ENCODE measurements around the gene TMEM219.

The TMEM219 gene

GRCh38 chr16:29968205-29968604 is 6.3 kb downstream of the TMEM219 start:
- H4K20me1 ChIP-seq (ENCODE audit: insufficient read depth, low read length, poor library complexity, severe bottlenecking): no peaks in the 10 kb centered on the region
- TF ChIP-seq CTCF (conservative IDR thresholded peaks at IDR 0.05; ENCODE audit: low read length) (no peak), EZH2phosphoT487 (IDR thresholded peaks at IDR 0.05; ENCODE audit: borderline replicate concordance) (no peak)
- H3K4me3 ChIP-seq (ENCODE audit: low read length, poor library complexity, severe bottlenecking): no peak overlapping the region
- H3K27me3 ChIP-seq (ENCODE audit: insufficient read depth, low read length, poor library complexity, severe bottlenecking): no peaks in the 10 kb centered on the region
- 0 out of 2 replicates have a peak, but pooled peaks cover 4% of the 10 kb centered on the region for H3K36me3 ChIP-seq (ENCODE audit: insufficient read depth, low read length)
- no peak overlapping the region for H3K4me2 ChIP-seq (ENCODE audit: low read depth, low read length, poor library complexity, severe bottlenecking)
- H3K79me2 ChIP-seq (ENCODE audit: insufficient read depth, low read length): no peaks in the 10 kb centered on the region
- H3K9ac ChIP-seq (ENCODE audit: low read depth, low read length, poor library complexity, severe bottlenecking): no peak overlapping the region
- H3F3A ChIP-seq (ENCODE audit: low read depth): no peaks in the 10 kb centered on the region; the same call in 1 of the 2 replicates
- H3K4me1 ChIP-seq (ENCODE audit: insufficient read depth, low read length, poor library complexity, severe bottlenecking): peaks cover 11% of the 10 kb centered on the region
- H2AFZ ChIP-seq (ENCODE audit: low read length): no peak overlapping the region
- no peaks in the 10 kb centered on the region for H3K9me3 ChIP-seq (ENCODE audit: insufficient read depth, low read depth, low read length)
- no peaks in the 10 kb centered on the region for H3K9me2 ChIP-seq (replicated peaks; ENCODE audit: low read depth, low read length)

GRCh38 chr16:29971304-29971703 is 9.4 kb downstream of the TMEM219 start:
- Histone ChIP-seq H3K79me2 (ENCODE audit: insufficient read depth, low read length) (peaks cover 25% of the 10 kb centered on the region), H3F3A (ENCODE audit: low read depth) (no peaks in the 10 kb centered on the region; the same call in 1 of the 2 replicates), H3K27me3 (ENCODE audit: insufficient read depth, low read length, poor library complexity, severe bottlenecking) (no peaks in the 10 kb centered on the region), H3K9me2 (replicated peaks; ENCODE audit: low read depth, low read length) (no peaks in the 10 kb centered on the region), H3K4me1 (ENCODE audit: insufficient read depth, low read length, poor library complexity, severe bottlenecking) (peaks cover 23% of the 10 kb centered on the region), H3K4me2 (ENCODE audit: low read depth, low read length, poor library complexity, severe bottlenecking) (no peak overlapping the region), H2AFZ (ENCODE audit: low read length) (no peak overlapping the region), H3K36me3 (ENCODE audit: insufficient read depth, low read length) (0 out of 2 replicates have a peak, but pooled peaks cover 4% of the 10 kb centered on the region), H3K4me3 (ENCODE audit: low read length, poor library complexity, severe bottlenecking) (no peak overlapping the region), H4K20me1 (ENCODE audit: insufficient read depth, low read length, poor library complexity, severe bottlenecking) (peaks cover 22% of the 10 kb centered on the region), H3K9ac (ENCODE audit: low read depth, low read length, poor library complexity, severe bottlenecking) (no peak overlapping the region), H3K9me3 (ENCODE audit: insufficient read depth, low read depth, low read length) (no peaks in the 10 kb centered on the region)
- TF ChIP-seq CTCF (conservative IDR thresholded peaks at IDR 0.05; ENCODE audit: low read length): no peak
- no peak for TF ChIP-seq EZH2phosphoT487 (IDR thresholded peaks at IDR 0.05; ENCODE audit: borderline replicate concordance)

- Histone ChIP-seq H3K9ac (ENCODE audit: low read depth, low read length, poor library complexity, severe bottlenecking) (peak overlapping the region; percentile 44), H3K9me3 (ENCODE audit: insufficient read depth, low read depth, low read length) (no peaks in the 10 kb centered on the region), H3K9me2 (replicated peaks; ENCODE audit: low read depth, low read length) (no peaks in the 10 kb centered on the region), H3K79me2 (ENCODE audit: insufficient read depth, low read length) (peaks cover 37% of the 10 kb centered on the region), H3K4me1 (ENCODE audit: insufficient read depth, low read length, poor library complexity, severe bottlenecking) (peaks cover 35% of the 10 kb centered on the region), H3K4me3 (ENCODE audit: low read length, poor library complexity, severe bottlenecking) (no peak overlapping the region), H3K27me3 (ENCODE audit: insufficient read depth, low read length, poor library complexity, severe bottlenecking) (no peaks in the 10 kb centered on the region), H4K20me1 (ENCODE audit: insufficient read depth, low read length, poor library complexity, severe bottlenecking) (peaks cover 34% of the 10 kb centered on the region), H3F3A (ENCODE audit: low read depth) (no peaks in the 10 kb centered on the region; the same call in 1 of the 2 replicates), H2AFZ (ENCODE audit: low read length) (no peak overlapping the region), H3K36me3 (ENCODE audit: insufficient read depth, low read length) (0 out of 2 replicates have a peak, but pooled peaks cover 4% of the 10 kb centered on the region), H3K4me2 (ENCODE audit: low read depth, low read length, poor library complexity, severe bottlenecking) (peak overlapping the region; percentile 29)
- TF ChIP-seq EZH2phosphoT487 (IDR thresholded peaks at IDR 0.05; ENCODE audit: borderline replicate concordance) (no peak), CTCF (conservative IDR thresholded peaks at IDR 0.05; ENCODE audit: low read length) (no peak)
Measured at GRCh38 chr16:29972500-29972899, 10.6 kb downstream of the TMEM219 start.

Data from Loucy (cell line).